Natural killer cell (primary cell): ENCODE measurements around the gene CACNA1C. TPM values are rescaled to one million over a fixed set of nuclear protein-coding genes. Genes with fewer than 3 reads are reported as not detected.

Experiments used
- ATAC-seq, 3 donors: fragments of 150-1000 bp in 2 of 3; fragments of 200-7000 bp in 1 of 3; cut with Tn5 transposase; 1 replicate in 1 of 3; 2 replicates in 2 of 3; pipeline ENCODE4 v1.10.0; 2021; ENCODE audit warnings: mild to moderate bottlenecking in 2 of 3, moderate library complexity in 2 of 3
- DNase-seq, 2 donors: peaks; one replicate each; pipeline versions ENCODE4 v3.0.0 to v3.0.0-alpha.2; 2013 to 2021; ENCODE audit warnings: mixed read lengths in 1 of 2
- H3K27ac ChIP-seq: one replicate; pipeline ENCODE4 v1.5.1; 2013; ENCODE audit warnings: mild to moderate bottlenecking, low read length
- H3K27me3 ChIP-seq: one replicate; pipeline ENCODE4 v1.6.1; 2013; ENCODE audit warnings: low read length; ENCODE audit not compliant: control insufficient read depth, insufficient read depth
- H3K36me3 ChIP-seq: one replicate; pipeline ENCODE4 v1.6.1; 2013; ENCODE audit warnings: low read length; ENCODE audit not compliant: control insufficient read depth, insufficient read depth
- H3K4me1 ChIP-seq: one replicate; pipeline ENCODE4 v1.6.1; 2013; ENCODE audit warnings: low read length; ENCODE audit not compliant: control insufficient read depth, insufficient read depth
- H3K4me3 ChIP-seq: one replicate; pipeline ENCODE4 v1.5.1; 2013; ENCODE audit warnings: low read length
- H3K9me3 ChIP-seq: one replicate; pipeline ENCODE4 v1.6.1; 2013; ENCODE audit warnings: low read length; ENCODE audit not compliant: control insufficient read depth, insufficient read depth
- H3K27ac Mint-ChIP-seq, 2 donors: one replicate each; pipeline ENCODE4 v1.8.0; 2022; ENCODE audit warnings: mild to moderate bottlenecking in 2 of 2, mixed read lengths in 2 of 2, moderate library complexity in 1 of 2
- H3K27me3 Mint-ChIP-seq, 2 donors: one replicate each; pipeline ENCODE4 v1.8.0; 2022; ENCODE audit warnings: low read depth in 2 of 2, mixed read lengths in 2 of 2
- H3K36me3 Mint-ChIP-seq: one replicate; pipeline ENCODE4 v1.8.0; 2022; ENCODE audit warnings: mixed read lengths
- H3K4me1 Mint-ChIP-seq, 2 donors: one replicate each; pipeline ENCODE4 v1.8.0; 2022; ENCODE audit warnings: mixed read lengths in 2 of 2
- H3K4me3 Mint-ChIP-seq: one replicate; pipeline ENCODE4 v1.8.0; 2022; ENCODE audit warnings: mild to moderate bottlenecking, moderate library complexity, mixed read lengths
- H3K9me3 Mint-ChIP-seq, 2 donors: one replicate each; pipeline ENCODE4 v1.8.0; 2022; ENCODE audit warnings: mixed read lengths in 2 of 2
- WGBS: methylation state at CpG from one replicate; pipeline ENCODE4 v1.1.7; 2013; ENCODE audit warnings: missing lambda C conversion rate; ENCODE audit not compliant: insufficient coverage; 5-methylcytosine and 5-hydroxymethylcytosine counted together
- intact Hi-C: fragments of 100-400 bp; cut with micrococcal nuclease; formaldehyde crosslinking; loops from one replicate; pipeline ENCODE4 v1.14.2; 2022
- total RNA-seq, 4 donors: library from RNA; stranded (reverse); fragments of 120-200 nt in 1 of 4; gene quantifications; one replicate each; pipeline versions ENCODE4 v1.2.3 to v1.2.4, GENCODE V29; 2013 to 2022
- TF ChIP-seq, protein P1 (sequence below): fragments of 200-600 bp; IDR thresholded peaks from one replicate; pipeline ENCODE4 v1.8.0; 2022; ENCODE audit warnings: antibody characterized with exemption

CACNA1C gene
- total RNA-seq, 3 donors from 2014 or later (not counting 1 experiment from before 2014, with no cell fraction given) = 0.07 to 0.35 (median 0.08) TPM

DNA sequence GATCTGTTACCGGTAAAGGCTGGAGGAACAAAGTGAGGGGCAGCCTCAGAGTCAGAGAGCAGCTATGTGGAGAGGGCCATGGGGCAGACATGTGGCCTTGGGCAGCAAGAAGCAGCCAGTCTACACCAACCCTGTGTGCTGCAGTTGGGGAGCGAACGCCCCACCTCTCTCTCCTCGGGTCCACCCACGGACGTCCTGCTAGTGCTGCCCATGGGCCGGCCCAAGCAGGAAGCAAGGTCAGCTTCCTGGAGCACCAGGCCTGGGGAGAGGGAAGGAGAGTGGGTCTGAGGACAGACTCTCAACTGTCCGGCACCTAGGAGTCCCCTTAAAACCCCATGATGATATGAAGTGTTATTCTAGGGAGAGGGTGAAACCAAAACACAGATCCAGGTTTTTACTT lies 487.2 kb downstream of the CACNA1C start:
- intact Hi-C loops = no loop called here
- no peak for DNase-seq
- H3K36me3 Mint-ChIP-seq = no peaks in the 10 kb centered on the region
- H3K36me3 ChIP-seq = no peaks in the 10 kb centered on the region
- peaks cover 0 to 3% of the 10 kb centered on the region in 2 donors for H3K27me3 Mint-ChIP-seq
- H3K9me3 ChIP-seq = no peaks in the 10 kb centered on the region
- TF ChIP-seq, protein P1, sequence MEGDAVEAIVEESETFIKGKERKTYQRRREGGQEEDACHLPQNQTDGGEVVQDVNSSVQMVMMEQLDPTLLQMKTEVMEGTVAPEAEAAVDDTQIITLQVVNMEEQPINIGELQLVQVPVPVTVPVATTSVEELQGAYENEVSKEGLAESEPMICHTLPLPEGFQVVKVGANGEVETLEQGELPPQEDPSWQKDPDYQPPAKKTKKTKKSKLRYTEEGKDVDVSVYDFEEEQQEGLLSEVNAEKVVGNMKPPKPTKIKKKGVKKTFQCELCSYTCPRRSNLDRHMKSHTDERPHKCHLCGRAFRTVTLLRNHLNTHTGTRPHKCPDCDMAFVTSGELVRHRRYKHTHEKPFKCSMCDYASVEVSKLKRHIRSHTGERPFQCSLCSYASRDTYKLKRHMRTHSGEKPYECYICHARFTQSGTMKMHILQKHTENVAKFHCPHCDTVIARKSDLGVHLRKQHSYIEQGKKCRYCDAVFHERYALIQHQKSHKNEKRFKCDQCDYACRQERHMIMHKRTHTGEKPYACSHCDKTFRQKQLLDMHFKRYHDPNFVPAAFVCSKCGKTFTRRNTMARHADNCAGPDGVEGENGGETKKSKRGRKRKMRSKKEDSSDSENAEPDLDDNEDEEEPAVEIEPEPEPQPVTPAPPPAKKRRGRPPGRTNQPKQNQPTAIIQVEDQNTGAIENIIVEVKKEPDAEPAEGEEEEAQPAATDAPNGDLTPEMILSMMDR = no peak
- no peak overlapping the region for H3K27ac ChIP-seq
- WGBS = 78% methylated on average over 8 of the region's 8 CpGs
- H3K4me3 Mint-ChIP-seq = no peak overlapping the region
- H3K4me3 ChIP-seq = no peak overlapping the region
- H3K27ac Mint-ChIP-seq = no peak overlapping the region
- no peaks in the 10 kb centered on the region for H3K9me3 Mint-ChIP-seq
- no peaks in the 10 kb centered on the region for H3K4me1 Mint-ChIP-seq
- no peaks in the 10 kb centered on the region for H3K4me1 ChIP-seq
- no peak for ATAC-seq
- H3K27me3 ChIP-seq = no peaks in the 10 kb centered on the region

DNA sequence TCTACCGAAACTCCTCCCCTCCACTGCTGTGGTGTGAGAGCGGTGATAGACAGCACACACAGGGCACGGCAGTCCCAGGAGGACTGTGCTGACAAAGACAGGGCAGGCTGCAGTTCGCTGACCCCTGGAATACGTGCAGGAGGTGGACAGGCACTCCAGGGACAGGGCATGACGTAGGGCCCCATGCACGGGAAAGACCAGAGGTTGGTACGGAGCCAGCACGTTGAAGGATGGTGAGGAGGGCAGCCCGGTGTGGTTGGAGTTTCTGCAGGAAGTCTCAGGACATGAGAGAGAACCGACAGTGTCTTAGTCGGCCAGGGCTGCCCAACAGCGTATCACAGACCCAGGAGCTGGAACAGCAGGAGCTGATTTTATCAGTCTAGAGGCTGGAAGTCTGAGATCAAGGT lies 487.8 kb downstream of the CACNA1C start:
- ATAC-seq (no peak), DNase-seq (no peak)
- TF ChIP-seq, protein P1 = no peak
- Histone ChIP-seq H3K36me3 (no peaks in the 10 kb centered on the region), H3K27me3 (no peaks in the 10 kb centered on the region), H3K4me3 (no peak overlapping the region), H3K9me3 (no peaks in the 10 kb centered on the region), H3K27ac (no peak overlapping the region), H3K4me1 (no peaks in the 10 kb centered on the region)
- Mint-ChIP-seq H3K4me3 (no peak overlapping the region), H3K4me1 (no peaks in the 10 kb centered on the region), H3K9me3 (no peaks in the 10 kb centered on the region), H3K36me3 (no peaks in the 10 kb centered on the region), H3K27ac (no peak overlapping the region), H3K27me3 (peaks cover 0 to 3% of the 10 kb centered on the region in 2 donors)
- 86% methylated on average over 13 of the region's 13 CpGs for WGBS
- intact Hi-C loops = no loop called here

DNA sequence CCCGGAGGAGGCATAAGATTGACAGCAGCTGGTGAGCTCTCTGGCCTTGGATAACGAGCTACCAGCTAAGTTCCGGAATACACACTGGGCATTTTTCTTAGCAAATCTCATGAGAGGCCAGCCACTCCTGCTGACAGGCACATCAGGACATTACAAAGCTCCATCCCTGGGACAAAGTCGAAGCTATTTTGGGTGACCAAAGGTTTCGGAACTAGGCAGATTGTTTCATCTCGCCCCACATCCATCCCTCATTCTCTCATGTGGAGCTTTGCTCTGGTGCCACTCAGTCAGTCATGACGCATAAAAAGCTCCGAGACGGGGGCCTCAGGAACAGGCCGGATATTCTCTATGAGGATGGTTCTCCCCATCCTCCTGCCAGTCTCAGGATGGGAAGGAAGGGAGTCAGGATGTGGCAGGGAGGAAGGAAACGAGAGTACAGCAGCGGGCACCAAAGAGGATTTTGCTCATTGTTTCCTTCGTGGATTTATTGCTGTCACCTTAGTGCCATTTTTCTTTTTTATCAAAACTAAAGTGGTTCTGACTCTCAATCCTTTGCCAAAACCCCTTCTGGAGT lies 488.9 kb downstream of the CACNA1C start:
- no peaks in the 10 kb centered on the region for H3K9me3 ChIP-seq
- no peak overlapping the region for H3K27ac ChIP-seq
- no peaks in the 10 kb centered on the region for H3K27me3 ChIP-seq
- ATAC-seq (no peak), DNase-seq (no peak)
- no peaks in the 10 kb centered on the region for H3K9me3 Mint-ChIP-seq
- no peaks in the 10 kb centered on the region for H3K4me1 Mint-ChIP-seq
- H3K27ac Mint-ChIP-seq = no peak overlapping the region
- no peaks in the 10 kb centered on the region for H3K4me1 ChIP-seq
- TF ChIP-seq, protein P1 = no peak
- no peak overlapping the region for H3K4me3 Mint-ChIP-seq
- intact Hi-C loops = no loop called here
- no peaks in the 10 kb centered on the region for H3K36me3 ChIP-seq
- H3K4me3 ChIP-seq = no peak overlapping the region
- H3K27me3 Mint-ChIP-seq = peaks cover 0 to 3% of the 10 kb centered on the region in 2 donors
- 85% methylated on average over 12 of the region's 13 CpGs for WGBS
- H3K36me3 Mint-ChIP-seq = no peaks in the 10 kb centered on the region

DNA sequence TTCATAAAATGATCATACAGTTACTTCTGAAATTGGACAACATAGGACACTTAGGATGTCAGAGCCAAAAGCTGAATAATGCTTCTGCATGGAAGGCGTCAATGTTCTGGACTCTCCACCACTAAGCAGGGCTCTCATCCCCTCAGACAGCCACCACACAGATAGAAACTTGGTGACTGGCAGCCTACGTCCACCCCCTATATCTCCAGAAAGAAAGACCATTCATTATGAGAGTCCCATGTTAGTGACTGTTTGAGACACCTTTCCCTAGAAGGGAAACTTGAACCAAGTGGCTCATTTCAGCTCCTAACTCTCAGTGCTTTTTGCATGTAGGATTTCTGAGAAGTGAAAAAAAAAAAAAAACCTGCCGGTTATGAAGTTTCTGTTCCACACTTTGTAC lies 491.0 kb downstream of the CACNA1C start:
- no peaks in the 10 kb centered on the region for H3K4me1 ChIP-seq
- TF ChIP-seq, protein P1 = no peak
- Mint-ChIP-seq H3K9me3 (no peaks in the 10 kb centered on the region), H3K27me3 (peaks cover 0 to 3% of the 10 kb centered on the region in 2 donors), H3K27ac (no peak overlapping the region), H3K4me1 (no peaks in the 10 kb centered on the region), H3K4me3 (no peak overlapping the region), H3K36me3 (no peaks in the 10 kb centered on the region)
- no peak for DNase-seq
- ATAC-seq = no peak
- WGBS = 69% methylated on average over 2 of the region's 3 CpGs
- H3K4me3 ChIP-seq = no peak overlapping the region
- H3K36me3 ChIP-seq = no peaks in the 10 kb centered on the region
- H3K9me3 ChIP-seq = no peaks in the 10 kb centered on the region
- no peaks in the 10 kb centered on the region for H3K27me3 ChIP-seq
- intact Hi-C loops = no loop called here
- H3K27ac ChIP-seq = no peak overlapping the region
